Mammary epithelial cell (primary cell): Measurements from ENCODE around the gene UBL7.

Experiments used
- EZH2 ChIP-seq: IDR thresholded peaks from 2 replicates; pipeline ENCODE4 v1.6.1; 2012; ENCODE audit warnings: low read length, inconsistent platforms, borderline replicate concordance
- TF ChIP-seq, protein P1 (sequence below), 2 donors: IDR thresholded peaks in 1 of 2; conservative IDR thresholded peaks in 1 of 2; 2 replicates each; pipeline ENCODE4 v1.5.1; 2011 to 2012; ENCODE audit warnings: inconsistent platforms in 2 of 2, low read length in 2 of 2, mild to moderate bottlenecking in 2 of 2, control low read depth in 1 of 2, low read depth in 1 of 2; ENCODE audit not compliant: insufficient read depth in 1 of 2; ENCODE audit errors: extremely low read depth in 1 of 2

DNA sequence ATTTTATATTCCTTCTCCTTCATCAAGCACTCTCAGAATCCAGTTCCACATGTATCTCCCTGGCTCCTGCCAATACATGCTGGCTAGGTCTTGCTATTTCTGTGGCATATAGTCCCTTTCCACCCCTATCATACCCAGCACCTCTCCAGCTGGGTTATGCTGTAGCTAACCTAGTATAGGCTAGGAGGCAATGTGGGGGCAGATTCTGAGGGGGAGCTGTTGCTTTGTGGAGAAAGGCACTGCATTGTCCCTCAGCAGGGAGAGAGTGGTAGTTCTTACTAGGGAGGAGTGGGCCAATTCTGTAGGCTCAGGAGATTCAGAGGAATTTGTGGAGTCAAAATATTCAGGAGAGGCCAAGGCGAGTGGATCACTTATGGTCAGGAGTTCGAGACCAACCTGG lies 39.4 kb upstream of the UBL7 start:
- TF ChIP-seq, protein P1, sequence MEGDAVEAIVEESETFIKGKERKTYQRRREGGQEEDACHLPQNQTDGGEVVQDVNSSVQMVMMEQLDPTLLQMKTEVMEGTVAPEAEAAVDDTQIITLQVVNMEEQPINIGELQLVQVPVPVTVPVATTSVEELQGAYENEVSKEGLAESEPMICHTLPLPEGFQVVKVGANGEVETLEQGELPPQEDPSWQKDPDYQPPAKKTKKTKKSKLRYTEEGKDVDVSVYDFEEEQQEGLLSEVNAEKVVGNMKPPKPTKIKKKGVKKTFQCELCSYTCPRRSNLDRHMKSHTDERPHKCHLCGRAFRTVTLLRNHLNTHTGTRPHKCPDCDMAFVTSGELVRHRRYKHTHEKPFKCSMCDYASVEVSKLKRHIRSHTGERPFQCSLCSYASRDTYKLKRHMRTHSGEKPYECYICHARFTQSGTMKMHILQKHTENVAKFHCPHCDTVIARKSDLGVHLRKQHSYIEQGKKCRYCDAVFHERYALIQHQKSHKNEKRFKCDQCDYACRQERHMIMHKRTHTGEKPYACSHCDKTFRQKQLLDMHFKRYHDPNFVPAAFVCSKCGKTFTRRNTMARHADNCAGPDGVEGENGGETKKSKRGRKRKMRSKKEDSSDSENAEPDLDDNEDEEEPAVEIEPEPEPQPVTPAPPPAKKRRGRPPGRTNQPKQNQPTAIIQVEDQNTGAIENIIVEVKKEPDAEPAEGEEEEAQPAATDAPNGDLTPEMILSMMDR (conservative IDR thresholded peaks at IDR 0.05 in 1 of 2, IDR thresholded peaks at IDR 0.05 in 1 of 2; ENCODE audit: extremely low read depth in 1 of 2, insufficient read depth in 1 of 2, low read depth in 1 of 2, low read length in 2 of 2), result no peak
- TF ChIP-seq EZH2, result no peak
